22Rv1 (cell line): Measurements from ENCODE around the gene CPZ.

Experiments
- H3K27ac ChIP-seq: fragments of 450-650 bp; 2 replicates; pipeline ENCODE4 v1.5.1; 2017
- CTCF ChIP-seq: fragments of 450-650 bp; IDR thresholded peaks from 2 replicates; pipeline ENCODE4 v1.5.1; 2017; ENCODE audit warnings: mild to moderate bottlenecking
- ZFX ChIP-seq: fragments of 450-650 bp; IDR thresholded peaks from 2 replicates; pipeline ENCODE4 v1.6.1; 2017; ENCODE audit warnings: antibody characterized with exemption, borderline replicate concordance

The CPZ gene

GRCh38 chr4:8609406-8609805 lies 16.8 kb downstream of the CPZ start:
- H3K27ac ChIP-seq, result no peak overlapping the region
- no peak for TF ChIP-seq ZFX
- TF ChIP-seq CTCF, result no peak

GRCh38 chr4:8609824-8610350 lies 17.3 kb downstream of the CPZ start:
- H3K27ac ChIP-seq, result no peak overlapping the region
- no peak for TF ChIP-seq ZFX
- TF ChIP-seq CTCF, result no peak

GRCh38 chr4:8610858-8611616 lies 18.5 kb downstream of the CPZ start:
- TF ChIP-seq ZFX (no peak), CTCF (no peak)
- no peak overlapping the region for H3K27ac ChIP-seq

GRCh38 chr4:8612646-8613045 lies 20.1 kb downstream of the CPZ start:
- TF ChIP-seq CTCF (no peak), ZFX (no peak)
- H3K27ac ChIP-seq, result no peak overlapping the region

GRCh38 chr4:8613421-8614364 lies 21.1 kb downstream of the CPZ start:
- TF ChIP-seq CTCF, result no peak
- no peak for TF ChIP-seq ZFX
- no peak overlapping the region for H3K27ac ChIP-seq

GRCh38 chr4:8614365-8615193 lies 22.0 kb downstream of the CPZ start:
- no peak overlapping the region for H3K27ac ChIP-seq
- TF ChIP-seq ZFX (no peak), CTCF (no peak)
